HCT116 (cell line): ENCODE results near the gene EYA2.

Experiments
- ATF3 ChIP-seq: IDR thresholded peaks from 2 replicates; pipeline ENCODE4 v1.6.1; 2012
- CEBPB ChIP-seq: IDR thresholded peaks from 2 replicates; pipeline ENCODE4 v1.6.1; 2012; ENCODE audit warnings: low read depth
- CTCF ChIP-seq, 3 experiments: fragments of 200-600 bp in 1 of 3; sonication (generic) in 1 of 3; IDR thresholded peaks in 2 of 3; conservative IDR thresholded peaks in 1 of 3; 2 replicates each; pipeline ENCODE4 v1.5.1; 2012 to 2017; ENCODE audit warnings: low read depth in 2 of 3, low read length in 2 of 3, antibody characterized with exemption in 1 of 3, borderline replicate concordance in 1 of 3, control low read depth in 1 of 3, mild to moderate bottlenecking in 1 of 3, mixed read lengths in 1 of 3, mixed run types in 1 of 3, moderate library complexity in 1 of 3; ENCODE audit not compliant: insufficient read depth in 1 of 3
- EZH2 ChIP-seq: fragments of 200-600 bp; sonication (generic); IDR thresholded peaks from 2 replicates; pipeline ENCODE4 v1.6.1; 2017; ENCODE audit warnings: antibody characterized with exemption, mixed run types
- EZH2phosphoT487 ChIP-seq: fragments of 200-600 bp; IDR thresholded peaks from 2 replicates; pipeline ENCODE4 v1.6.1; 2018; ENCODE audit warnings: antibody characterized with exemption, borderline replicate concordance
- JUND ChIP-seq: IDR thresholded peaks from 2 replicates; pipeline ENCODE4 v1.6.1; 2012
- MAX ChIP-seq: IDR thresholded peaks from 2 replicates; pipeline ENCODE4 v1.6.1; 2012
- POLR2A ChIP-seq: IDR thresholded peaks from 2 replicates; pipeline ENCODE4 v1.7.0; 2011; ENCODE audit warnings: borderline replicate concordance; ENCODE audit not compliant: insufficient read depth, insufficient read length; ENCODE audit errors: extremely low read depth
- POLR2AphosphoS5 ChIP-seq: IDR thresholded peaks from 2 replicates; pipeline ENCODE4 v1.6.1; 2011; ENCODE audit warnings: mild to moderate bottlenecking, low read depth, low read length, moderate library complexity
- RAD21 ChIP-seq: IDR thresholded peaks from 2 replicates; pipeline ENCODE4 v1.6.1; 2012; ENCODE audit warnings: low read depth, mild to moderate bottlenecking
- SIN3A ChIP-seq: IDR thresholded peaks from 2 replicates; pipeline ENCODE4 v1.6.1; 2012; ENCODE audit warnings: low read depth
- SP1 ChIP-seq: IDR thresholded peaks from 2 replicates; pipeline ENCODE4 v1.6.1; 2012; ENCODE audit warnings: low read depth
- YY1 ChIP-seq: IDR thresholded peaks from 2 replicates; pipeline ENCODE4 v1.6.1; 2011; ENCODE audit warnings: low read length, low read depth, moderate library complexity, mild to moderate bottlenecking; ENCODE audit not compliant: insufficient replicate concordance; ENCODE audit errors: extremely low read depth

- TF ChIP-seq ATF3: no peak
- TF ChIP-seq YY1: no peak
- TF ChIP-seq CTCF (IDR thresholded peaks at IDR 0.05 in 2 of 3, conservative IDR thresholded peaks at IDR 0.05 in 1 of 3; ENCODE audit: borderline replicate concordance in 1 of 3, insufficient read depth in 1 of 3, low read depth in 2 of 3, low read length in 2 of 3): no peak
- TF ChIP-seq SP1: no peak
- TF ChIP-seq POLR2AphosphoS5: no peak
- TF ChIP-seq EZH2phosphoT487: no peak
- no peak for TF ChIP-seq RAD21
- TF ChIP-seq CEBPB: no peak
- no peak for TF ChIP-seq POLR2A
- TF ChIP-seq EZH2: no peak
- TF ChIP-seq JUND: no peak
- no peak for TF ChIP-seq SIN3A
- TF ChIP-seq MAX: no peak
Observed at GRCh38 chr20:46844965-46845364, 49.7 kb upstream of the EYA2 start.
